ENCODE results near the gene TRIM44.

GRCh38 chr11:35746356-35747153 lies 84.0 kb downstream of the TRIM44 start:
- TF ChIP-seq CTCF (IDR thresholded peaks at IDR 0.05) (no peak), POLR2A (IDR thresholded peaks at IDR 0.05) (no peak)

Data from testis (tissue), 2 donors.